Gastroesophageal sphincter (tissue), 3 donors: ENCODE measurements around the gene JCHAIN.

ENCODE experiments used
- CTCF ChIP-seq, 4 experiments: fragments of 200-600 bp in 2 of 4; fragments of 450-650 bp in 2 of 4; sonication (generic) in 1 of 4; IDR thresholded peaks; one replicate each; pipeline ENCODE4 v1.5.1; 2017 to 2019; ENCODE audit warnings: antibody characterized with exemption in 4 of 4, mild to moderate bottlenecking in 2 of 4, moderate library complexity in 2 of 4
- EP300 ChIP-seq: sonication (generic); formaldehyde crosslinking; IDR thresholded peaks from one replicate; pipeline ENCODE4 v1.6.1; 2017; ENCODE audit warnings: antibody characterized with exemption, mild to moderate bottlenecking
- POLR2AphosphoS5 ChIP-seq: sonication (generic); formaldehyde crosslinking; IDR thresholded peaks from one replicate; pipeline ENCODE4 v1.6.1; 2017; ENCODE audit warnings: antibody characterized with exemption

- TF ChIP-seq POLR2AphosphoS5: no peak
- TF ChIP-seq CTCF (IDR thresholded peaks at IDR 0.05): no peak
- no peak for TF ChIP-seq EP300
Observed at GRCh38 chr4:70671091-70671490, 4.8 kb upstream of the JCHAIN start.
